Chondrocyte (in vitro differentiated cells): ENCODE data around the gene AFDN. TPM values are rescaled to one million over a fixed set of nuclear protein-coding genes. Genes with fewer than 3 reads are reported as not detected.

Experiments
- DNase-seq: peaks from one replicate; pipeline ENCODE4 v3.0.0; 2021; ENCODE audit warnings: mixed read lengths, low spot score
- H3K27ac Mint-ChIP-seq: one replicate; pipeline ENCODE4 v1.8.0; 2021; ENCODE audit warnings: mild to moderate bottlenecking, moderate library complexity, mixed read lengths; ENCODE audit not compliant: unreplicated experiment
- H3K27me3 Mint-ChIP-seq: 2 replicates; pipeline ENCODE4 v1.8.0; 2021; ENCODE audit warnings: low read depth, mixed read lengths
- H3K36me3 Mint-ChIP-seq: 2 replicates; pipeline ENCODE4 v1.8.0; 2021; ENCODE audit warnings: low read depth, mixed read lengths
- H3K4me1 Mint-ChIP-seq: 2 replicates; pipeline ENCODE4 v1.8.0; 2021; ENCODE audit warnings: low read depth, mild to moderate bottlenecking, mixed read lengths
- H3K4me3 Mint-ChIP-seq: one replicate; pipeline ENCODE4 v1.8.0; 2021; ENCODE audit warnings: mild to moderate bottlenecking, moderate library complexity, mixed read lengths; ENCODE audit not compliant: unreplicated experiment
- H3K9me3 Mint-ChIP-seq: 2 replicates; pipeline ENCODE4 v1.8.0; 2021; ENCODE audit warnings: low read depth, mixed read lengths
- CTCF ChIP-seq: fragments of 200-600 bp; sonication (generic); IDR thresholded peaks from 2 replicates; pipeline ENCODE4 v1.5.0; 2021; ENCODE audit warnings: antibody characterized with exemption, mild to moderate bottlenecking, moderate library complexity
- total RNA-seq: library from RNA; stranded (reverse); gene quantifications from 3 replicates; pipeline ENCODE4 v1.2.1, GENCODE V29; 2021

Gene AFDN
- total RNA-seq, 1 donor from 2014 or later = 45.8 TPM

GRCh38 chr6:167984876-167985604, 158.3 kb downstream of the AFDN start:
- Mint-ChIP-seq H3K9me3 (no peaks in the 10 kb centered on the region), H3K4me1 (peaks cover 12% of the 10 kb centered on the region), H3K36me3 (peaks cover 2% of the 10 kb centered on the region), H3K27ac (no peak overlapping the region), H3K4me3 (no peak overlapping the region), H3K27me3 (no peaks in the 10 kb centered on the region)
- no peak for TF ChIP-seq CTCF
- no peak for DNase-seq

GRCh38 chr6:167985911-167986595, 159.3 kb downstream of the AFDN start:
- no peak overlapping the region for H3K4me3 Mint-ChIP-seq
- H3K9me3 Mint-ChIP-seq = no peaks in the 10 kb centered on the region
- peaks cover 6% of the 10 kb centered on the region for H3K4me1 Mint-ChIP-seq
- H3K36me3 Mint-ChIP-seq = peaks cover 2% of the 10 kb centered on the region
- no peak for DNase-seq
- H3K27me3 Mint-ChIP-seq = no peaks in the 10 kb centered on the region
- TF ChIP-seq CTCF = no peak
- no peak overlapping the region for H3K27ac Mint-ChIP-seq

- no peak for DNase-seq
- TF ChIP-seq CTCF = no peak
- no peak overlapping the region for H3K4me3 Mint-ChIP-seq
- H3K27me3 Mint-ChIP-seq = no peaks in the 10 kb centered on the region
- H3K27ac Mint-ChIP-seq = no peak overlapping the region
- H3K9me3 Mint-ChIP-seq = no peaks in the 10 kb centered on the region
- H3K4me1 Mint-ChIP-seq = no peaks in the 10 kb centered on the region
- peaks cover 2% of the 10 kb centered on the region for H3K36me3 Mint-ChIP-seq
Observed at GRCh38 chr6:167987396-167988153, 160.9 kb downstream of the AFDN start.

- no peak for DNase-seq
- Mint-ChIP-seq H3K4me1 (no peaks in the 10 kb centered on the region), H3K27ac (no peak overlapping the region), H3K9me3 (no peaks in the 10 kb centered on the region), H3K36me3 (no peaks in the 10 kb centered on the region), H3K4me3 (no peak overlapping the region), H3K27me3 (no peaks in the 10 kb centered on the region)
- no peak for TF ChIP-seq CTCF
Observed at GRCh38 chr6:167988154-167988495, 161.4 kb downstream of the AFDN start.
